Stimulated activated CD8-positive, alpha-beta memory T cell treated with anti-CD3 and anti-CD28 coated beads, Interleukin-12 subunit alpha, Interleukin-12 subunit beta, amount 100 ng/mL, for 1 hour (primary cell): ENCODE results near the gene SPDYE1.
A peak's percentile ranks its signal among the peaks of the same experiment; 100 is the strongest.
"Not testable (repeated sequence)": the region's sequence is repeated elsewhere in the genome, so short reads cannot be mapped to it uniquely, and the experiment has no call there.

ENCODE experiments used
- DNase-seq: peaks from one replicate; pipeline ENCODE4 v3.0.0-alpha.2; 2020; ENCODE audit warnings: low read depth

Gene SPDYE1, protein sequence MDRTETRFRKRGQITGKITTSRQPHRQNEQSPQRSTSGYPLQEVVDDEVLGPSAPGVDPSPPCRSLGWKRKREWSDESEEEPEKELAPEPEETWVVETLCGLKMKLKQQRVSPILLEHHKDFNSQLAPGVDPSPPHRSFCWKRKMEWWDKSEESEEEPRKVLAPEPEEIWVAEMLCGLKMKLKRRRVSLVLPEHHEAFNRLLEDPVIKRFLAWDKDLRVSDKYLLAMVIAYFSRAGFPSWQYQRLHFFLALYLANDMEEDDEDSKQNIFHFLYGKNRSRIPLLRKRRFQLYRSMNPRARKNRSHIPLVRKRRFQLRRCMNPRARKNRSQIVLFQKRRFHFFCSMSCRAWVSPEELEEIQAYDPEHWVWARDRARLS

GRCh38 chr7:43997532-43997931, at the start of gene SPDYE1:
SPDYE1 (plus strand) TSS chr7:43997897; CDS start chr7:43999950, 2,053 bp downstream.
- DNase-seq, result not testable (repeated sequence)

GRCh38 chr7:43952028-43952427, 45.7 kb upstream of the SPDYE1 start:
- DNase-seq, result no peak

GRCh38 chr7:43953071-43953470, 44.6 kb upstream of the SPDYE1 start:
- DNase-seq, result no peak

GRCh38 chr7:43954524-43955228, 43.0 kb upstream of the SPDYE1 start:
- no peak for DNase-seq

- DNase-seq, result no peak
Measured at GRCh38 chr7:43956027-43956426, 41.7 kb upstream of the SPDYE1 start.

- no peak for DNase-seq
Measured at GRCh38 chr7:43960933-43961332, 36.8 kb upstream of the SPDYE1 start.

DNA sequence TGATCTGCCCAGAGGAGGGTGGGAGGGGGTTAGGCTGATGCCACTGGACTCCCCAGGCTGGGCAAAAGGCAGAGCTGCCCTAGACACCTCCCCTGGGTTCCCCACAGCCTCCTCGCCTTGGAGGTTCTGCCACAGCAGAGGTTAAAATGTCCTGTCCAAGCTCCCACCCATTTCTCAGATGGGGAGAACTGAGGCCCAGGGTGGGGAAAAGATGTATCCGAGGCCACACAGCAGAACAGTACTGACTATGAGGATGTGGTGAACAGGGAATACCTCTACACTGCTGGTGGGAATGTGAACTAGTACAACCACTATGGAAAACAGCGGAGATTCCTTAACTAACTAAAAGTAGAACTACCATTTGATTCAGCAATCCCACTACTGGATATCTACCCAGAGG, 31.3 kb upstream of the SPDYE1 start:
- not testable (repeated sequence) for DNase-seq

DNA sequence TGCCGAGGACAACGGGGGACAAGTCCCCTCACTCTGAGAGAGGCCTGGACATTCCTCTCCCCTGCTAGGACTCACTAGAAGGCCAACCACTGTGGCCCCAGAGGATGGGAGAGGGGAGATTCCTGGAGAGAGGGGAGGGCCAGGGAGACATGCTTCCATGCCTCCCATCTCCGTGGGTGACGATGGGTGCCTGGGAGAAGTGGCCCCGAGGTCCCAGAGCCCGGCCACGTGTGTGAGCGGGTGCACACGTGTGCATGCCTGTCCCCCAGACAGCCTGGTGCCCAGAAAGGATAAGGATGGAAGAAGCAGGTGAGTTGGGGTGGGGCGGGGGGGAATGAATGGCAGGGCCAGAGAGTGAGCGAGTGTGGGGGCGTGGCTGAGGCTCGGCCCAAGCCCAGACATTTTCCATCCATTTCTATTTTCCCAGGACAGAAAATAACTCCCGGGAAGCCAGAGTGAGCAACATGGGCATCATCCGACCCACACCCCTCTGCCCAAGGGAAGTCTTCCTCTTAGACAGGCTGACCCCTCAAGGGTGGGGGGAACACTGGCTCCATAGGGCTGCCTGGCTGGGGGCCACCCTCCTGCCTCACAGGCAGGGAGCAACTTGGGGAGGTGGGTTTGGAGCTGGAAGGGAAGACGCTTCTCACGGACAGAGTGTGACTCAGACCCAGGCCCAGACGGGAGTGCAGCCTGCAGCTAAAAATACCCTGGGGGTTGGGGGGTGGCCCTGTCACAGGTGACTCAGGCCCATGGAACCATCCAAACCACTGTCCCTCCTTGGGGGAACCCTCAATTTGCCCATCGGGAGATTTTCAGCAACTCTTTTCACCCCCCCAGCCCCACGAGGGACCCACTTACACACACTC, 29.3 kb upstream of the SPDYE1 start:
- DNase-seq, result not testable (repeated sequence)

DNA sequence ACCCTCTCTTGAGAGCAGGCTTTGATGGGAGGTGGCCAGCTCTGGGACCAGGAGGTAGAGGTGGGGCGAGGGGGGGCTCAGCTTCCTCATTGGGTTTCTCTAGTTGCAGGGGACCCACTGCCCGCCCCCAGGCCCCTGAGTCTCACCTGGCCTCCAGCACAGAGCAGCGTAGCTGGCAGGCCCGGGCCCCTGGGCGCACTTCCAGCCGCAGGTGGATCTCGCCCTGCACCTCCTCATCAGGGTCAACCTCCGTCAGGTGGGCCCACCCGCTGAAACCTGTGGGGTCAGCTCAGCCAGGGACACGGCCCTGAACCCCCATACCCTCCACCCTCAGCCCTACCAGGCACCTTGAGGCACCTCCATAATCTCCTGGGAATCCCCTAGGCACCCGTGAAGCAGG, 28.1 kb upstream of the SPDYE1 start:
- DNase-seq, result not testable (repeated sequence)

DNA sequence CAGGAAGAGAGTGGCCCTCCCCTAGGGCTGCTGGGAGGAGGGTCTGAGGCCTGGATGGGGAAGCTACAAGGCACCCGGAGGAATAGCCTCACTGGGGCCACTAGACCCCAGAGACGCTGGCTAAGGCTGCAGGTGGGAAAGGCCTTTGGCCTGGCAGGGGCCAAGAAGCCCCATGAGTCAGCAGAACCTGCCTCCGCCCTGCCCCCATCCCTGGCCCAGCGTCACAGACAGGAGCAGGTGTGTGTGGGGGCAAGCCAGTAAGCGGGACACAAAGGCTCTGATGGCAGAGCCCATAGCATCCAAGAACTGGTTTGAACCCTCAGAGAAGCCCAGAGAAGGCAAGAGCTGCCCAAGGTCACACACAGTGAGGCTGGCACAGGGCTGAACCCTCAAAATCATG, 27.0 kb upstream of the SPDYE1 start:
- DNase-seq, result not testable (repeated sequence)

GRCh38 chr7:43974033-43974573, 23.6 kb upstream of the SPDYE1 start:
- DNase-seq, result not testable (repeated sequence)

DNA sequence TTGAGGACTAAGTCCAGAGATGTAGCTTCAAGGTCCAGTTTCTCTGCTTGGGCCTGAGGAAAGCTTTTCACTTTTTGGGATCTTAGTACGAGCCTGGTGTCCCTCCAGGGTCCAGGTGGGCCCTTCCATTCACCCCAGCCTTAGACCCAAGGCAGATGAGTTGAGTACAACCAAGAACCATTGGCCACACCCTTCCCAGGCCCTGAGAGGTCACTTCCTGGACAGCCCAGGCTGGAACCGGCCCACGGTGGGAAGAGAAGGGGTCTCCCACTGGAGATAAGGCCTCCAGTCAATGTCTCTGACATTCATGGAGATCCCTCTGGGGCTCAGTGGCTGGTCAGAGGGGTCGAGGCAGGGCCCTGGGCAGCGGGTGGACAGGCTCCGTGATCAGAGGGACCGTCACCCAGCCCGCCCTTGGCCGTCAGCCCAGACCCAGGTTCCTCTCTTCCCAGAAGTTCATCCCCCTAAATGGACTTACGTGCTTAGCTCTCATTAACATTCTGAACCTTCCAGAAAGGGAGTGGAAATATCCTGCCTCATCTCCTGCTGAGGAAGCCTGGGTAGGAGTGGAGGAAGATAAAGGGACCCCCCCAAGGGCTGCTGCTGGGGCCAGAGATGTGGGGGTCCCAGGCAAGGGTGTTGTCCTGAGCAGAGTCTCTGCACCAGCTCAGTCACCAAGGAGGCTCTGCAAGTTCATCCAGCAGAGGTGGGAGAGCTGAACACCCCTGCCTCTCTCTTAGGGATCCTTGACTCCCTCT, 22.8 kb upstream of the SPDYE1 start:
- not testable (repeated sequence) for DNase-seq

DNA sequence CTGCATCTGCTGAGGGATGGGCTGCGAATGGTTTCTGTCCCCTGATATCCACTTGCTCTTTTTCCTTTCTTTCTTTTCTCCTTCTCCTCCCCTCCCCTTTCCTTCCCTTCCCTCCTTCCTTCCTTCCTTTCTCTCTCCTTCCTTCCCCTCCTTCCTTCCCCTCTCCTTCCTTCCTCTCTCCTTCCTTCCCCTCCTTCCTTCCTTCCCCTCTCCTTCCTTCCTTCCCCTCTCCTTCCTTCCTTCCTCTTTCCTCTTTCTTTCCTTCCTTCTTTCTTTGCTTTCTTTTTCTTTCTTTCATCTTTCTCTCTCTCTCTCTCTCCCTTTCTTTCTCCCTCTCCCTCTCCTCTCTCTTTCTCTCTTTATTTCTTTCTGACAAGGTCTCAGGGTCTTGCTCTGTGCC, 20.2 kb upstream of the SPDYE1 start:
- DNase-seq, result no peak

GRCh38 chr7:43978102-43978501, 19.6 kb upstream of the SPDYE1 start:
- not testable (repeated sequence) for DNase-seq

- DNase-seq, result not testable (repeated sequence)
Measured at GRCh38 chr7:43982848-43983247, 14.8 kb upstream of the SPDYE1 start.

DNA sequence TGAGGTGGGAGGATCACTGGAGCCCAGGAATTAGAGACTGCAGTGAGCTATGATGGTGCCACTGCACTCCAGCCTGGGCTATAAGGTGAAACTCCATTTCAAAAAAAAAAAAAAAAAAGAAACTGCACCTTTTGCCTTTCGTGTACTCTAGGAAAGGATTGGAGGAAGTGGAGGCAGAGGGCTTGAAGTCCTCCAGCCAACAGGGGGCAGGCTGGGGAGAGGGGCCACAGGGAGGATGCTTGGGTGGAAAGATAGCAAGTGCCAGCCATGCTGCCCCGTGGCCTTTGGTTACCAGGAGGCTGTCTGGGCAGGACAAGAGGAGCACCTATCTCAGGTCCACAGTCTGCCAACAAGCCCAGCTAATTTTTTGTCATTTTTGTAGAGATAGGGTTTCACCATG, 14.0 kb upstream of the SPDYE1 start:
- DNase-seq, result not testable (repeated sequence)

DNA sequence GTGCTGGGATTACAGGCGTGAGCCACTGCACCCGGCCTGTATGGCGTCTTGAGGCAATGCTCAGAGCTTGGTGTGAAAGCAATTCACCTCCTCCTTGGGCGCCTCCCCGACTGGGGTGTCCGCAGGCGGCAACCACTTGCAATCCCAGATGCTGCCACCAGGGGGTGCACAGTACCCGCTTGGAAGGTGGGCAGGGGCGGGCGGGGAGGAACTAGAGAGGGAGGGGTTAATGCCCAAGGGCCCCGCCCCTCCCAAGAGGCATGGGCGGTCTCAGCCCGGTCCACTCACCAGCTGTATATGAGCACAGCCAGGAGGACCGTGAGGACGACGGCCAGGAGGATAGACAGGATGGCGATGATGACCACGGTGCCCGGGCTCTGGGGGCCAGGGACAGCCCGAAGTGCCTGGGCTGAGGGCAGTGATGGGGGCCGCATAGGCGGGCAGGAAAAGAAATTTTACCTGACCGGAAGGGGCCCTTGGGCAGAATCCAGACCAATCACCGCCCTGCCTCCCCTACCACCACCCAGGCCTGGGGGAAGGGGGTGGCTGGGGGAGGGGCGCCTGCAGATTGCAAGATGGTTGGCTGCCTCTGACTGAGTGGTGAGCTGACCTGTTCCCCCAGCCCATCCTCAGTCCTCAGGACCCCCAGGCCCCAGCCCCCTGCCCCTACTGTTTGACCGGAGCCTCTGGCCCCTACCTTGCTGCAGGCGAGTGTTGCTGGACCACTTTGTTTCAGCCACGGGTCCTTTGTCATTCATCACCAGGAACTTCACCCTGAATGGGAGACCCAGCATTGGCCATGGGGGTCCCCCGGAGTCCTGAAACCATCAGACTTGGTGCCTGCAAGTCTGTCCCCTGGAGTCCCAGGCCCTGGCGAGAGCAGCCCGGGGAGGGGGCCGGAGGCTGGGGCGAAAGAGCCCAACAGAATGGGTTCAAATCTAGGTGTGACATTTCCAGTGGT, 11.5 kb upstream of the SPDYE1 start:
- DNase-seq, result peak; percentile 66

GRCh38 chr7:43987476-43987875, 10.2 kb upstream of the SPDYE1 start:
- DNase-seq, result not testable (repeated sequence)

GRCh38 chr7:43990011-43990585, 7.6 kb upstream of the SPDYE1 start:
- not testable (repeated sequence) for DNase-seq

GRCh38 chr7:43990829-43991228, 6.9 kb upstream of the SPDYE1 start:
- not testable (repeated sequence) for DNase-seq
